K562 (cell line): ENCODE data around the gene ZDHHC14. TPM values are rescaled to one million over a fixed set of nuclear protein-coding genes. Genes with fewer than 3 reads are reported as not detected.

Experiments
- ATAC-seq: fragments of 200-7000 bp; cut with Tn5 transposase; 3 replicates; pipeline ENCODE4 v1.9.1; 2020; ENCODE audit warnings: moderate library complexity
- BruUV-seq: library from RNA; stranded (reverse); fragments of 400-500 nt; replicated peaks from 2 replicates; lab custom pipeline; 2021; lab: Mats Ljungman, UMichigan
- CTCF ChIA-PET: fragments of 300-600 bp; formaldehyde crosslinking; extraction: SDS; loops from one replicate; lab custom pipeline; 2021; ENCODE audit warnings: low intra/inter-chr PET ratio; lab: Yijun Ruan, JAX
- POLR2A ChIA-PET: fragments of 300-600, 350-650 bp; sonication (Branson Sonifier 250); formaldehyde crosslinking; extraction: SDS; loops from one replicate; lab custom pipeline; 2021; ENCODE audit warnings: antibody characterized with exemption, inconsistent platforms; lab: Yijun Ruan, JAX
- DNase-seq, 4 experiments: peaks; one replicate each; pipeline versions ENCODE4 v3.0.0 to v3.0.0-alpha.2; 2011 to 2018; ENCODE audit warnings: low spot score in 3 of 4, mixed read lengths in 3 of 4; ENCODE audit errors: extremely low read depth in 1 of 4
- FAIRE-seq: peaks from 2 replicates; lab custom pipeline; 2011; peaks lifted over from hg19 to GRCh38; lab: Jason Lieb, UNC
- H2AFZ ChIP-seq: 2 replicates; pipeline ENCODE4 v1.6.0; 2011; ENCODE audit warnings: low read depth, low read length, control low read depth, inconsistent platforms
- H3K27ac ChIP-seq: fragments of 200-600 bp; 3 replicates; pipeline ENCODE4 v1.8.0; 2011; ENCODE audit warnings: low read depth, mild to moderate bottlenecking, control low read depth, inconsistent platforms, low read length, moderate library complexity, mixed read lengths; ENCODE audit errors: extremely low read depth
- H3K27me3 ChIP-seq, 2 experiments: fragments of 300-600 bp in 1 of 2; 2 replicates in 1 of 2; 3 replicates in 1 of 2; pipeline versions ENCODE4 v1.6.0 to v1.8.0; 2011; ENCODE audit warnings: inconsistent platforms in 2 of 2, low read length in 2 of 2, mild to moderate bottlenecking in 1 of 2, mixed read lengths in 1 of 2, moderate library complexity in 1 of 2; ENCODE audit not compliant: control insufficient read depth in 2 of 2, insufficient read depth in 2 of 2
- H3K36me3 ChIP-seq: fragments of 300-600 bp; 3 replicates; pipeline ENCODE4 v1.8.0; 2011; ENCODE audit warnings: mild to moderate bottlenecking, low read length, inconsistent platforms; ENCODE audit not compliant: control insufficient read depth, insufficient read depth
- H3K4me1 ChIP-seq, 2 experiments: fragments of 200-600 bp in 1 of 2; replicated peaks in 1 of 2; 2 replicates in 1 of 2; 3 replicates in 1 of 2; pipeline versions ENCODE4 v1.5.1 to v1.8.0; 2011; ENCODE audit warnings: inconsistent platforms in 2 of 2, low read length in 2 of 2, mild to moderate bottlenecking in 1 of 2, mixed read lengths in 1 of 2, moderate library complexity in 1 of 2; ENCODE audit not compliant: control insufficient read depth in 2 of 2, insufficient read depth in 2 of 2
- H3K4me2 ChIP-seq: 2 replicates; pipeline ENCODE4 v1.6.1; 2011; ENCODE audit warnings: low read length, control low read depth, inconsistent platforms, mixed read lengths; ENCODE audit not compliant: insufficient read depth
- H3K4me3 ChIP-seq: fragments of 200-600 bp; sonication (generic), shearing (Covaris generic); 2 replicates; pipeline ENCODE4 v1.5.1; 2016; ENCODE audit warnings: control low read depth, inconsistent platforms
- H3K79me2 ChIP-seq: fragments of 200-600 bp; 3 replicates; pipeline ENCODE4 v1.8.0; 2011; ENCODE audit warnings: low read length, inconsistent platforms; ENCODE audit not compliant: control insufficient read depth, insufficient read depth
- H3K9ac ChIP-seq, 2 experiments: 2 replicates each; pipeline versions ENCODE4 v1.6.0 to v1.6.1; 2011; ENCODE audit warnings: low read depth in 2 of 2, low read length in 2 of 2, control low read depth in 1 of 2, inconsistent platforms in 1 of 2, mild to moderate bottlenecking in 1 of 2, mixed read lengths in 1 of 2; ENCODE audit not compliant: insufficient read depth in 1 of 2
- H3K9me1 ChIP-seq: one replicate; pipeline ENCODE4 v1.6.0; 2011; ENCODE audit warnings: inconsistent platforms, mild to moderate bottlenecking, low read length, moderate library complexity; ENCODE audit not compliant: control insufficient read depth, insufficient read depth
- H3K9me3 ChIP-seq: replicated peaks from 2 replicates; pipeline ENCODE4 v1.5.1; 2011; ENCODE audit warnings: low read depth, low read length, inconsistent platforms; ENCODE audit not compliant: control insufficient read depth, insufficient read depth
- H4K20me1 ChIP-seq: replicated peaks from 2 replicates; pipeline ENCODE4 v1.6.1; 2011; ENCODE audit warnings: low read length, inconsistent platforms, mixed read lengths; ENCODE audit not compliant: control insufficient read depth, insufficient read depth
- GTF2A2 ChIP-seq: IDR thresholded peaks from 2 replicates; pipeline ENCODE4 v1.6.1; 2016; ENCODE audit warnings: mild to moderate bottlenecking, missing genetic modification characterization, missing compliant biosample characterization
- MTF1 ChIP-seq: fragments of 250-450 bp; sonication (Bioruptor Pico); IDR thresholded peaks from 2 replicates; pipeline ENCODE4 v1.9.0; 2021; ENCODE audit warnings: moderate library complexity, mild to moderate bottlenecking, inconsistent platforms, borderline replicate concordance
- NELFE ChIP-seq: IDR thresholded peaks from 2 replicates; pipeline ENCODE4 v1.6.1; 2011; ENCODE audit warnings: mild to moderate bottlenecking; ENCODE audit not compliant: insufficient read depth, insufficient read length
- PHB2 ChIP-seq: fragments of 450-650 bp; IDR thresholded peaks from 2 replicates; pipeline ENCODE4 v1.6.1; 2017; ENCODE audit warnings: low read depth
- PHF20 ChIP-seq: fragments of 450-650 bp; IDR thresholded peaks from 2 replicates; pipeline ENCODE4 v1.6.1; 2018; ENCODE audit not compliant: partially characterized antibody
- SMARCA5 ChIP-seq: fragments of 450-650 bp; IDR thresholded peaks from 2 replicates; pipeline ENCODE4 v1.6.1; 2016
- SP2 ChIP-seq: IDR thresholded peaks from 2 replicates; pipeline ENCODE4 v1.6.1; 2011; ENCODE audit warnings: mild to moderate bottlenecking, low read depth, low read length, moderate library complexity; ENCODE audit not compliant: poor library complexity, severe bottlenecking; ENCODE audit errors: extremely low read depth
- TGIF2 ChIP-seq: sonication (generic); formaldehyde crosslinking; IDR thresholded peaks from 2 replicates; pipeline ENCODE4 v1.8.1; 2022; ENCODE audit warnings: mild to moderate bottlenecking, missing genetic modification reagents, moderate library complexity
- ZNF174 ChIP-seq: fragments of 250-450 bp; sonication (Bioruptor Pico); IDR thresholded peaks from 2 replicates; pipeline ENCODE4 v1.4.0; 2020; ENCODE audit warnings: mild to moderate bottlenecking
- WGBS: fragments of 100-300 bp; shearing (Covaris generic); methylation state at CpG from one replicate; pipeline ENCODE4 v1.1.6; 2016; ENCODE audit warnings: low coverage, mixed read lengths; ENCODE audit not compliant: insufficient coverage; ENCODE audit errors: missing lambda C conversion rate; 5-methylcytosine and 5-hydroxymethylcytosine counted together
- in situ Hi-C: fragments of 300-500 bp; cut with MboI; formaldehyde crosslinking; loops from 4 replicates; pipeline ENCODE4 v1.15.0; 2018; ENCODE audit warnings: inconsistent platforms, mixed read lengths
- intact Hi-C: fragments of 100-400 bp; cut with micrococcal nuclease; formaldehyde crosslinking; loops from 2 replicates; pipeline ENCODE4 v1.14.2; 2022
- polyA plus RNA-seq, 8 experiments: library from polyadenylated mRNA; depleted of rRNA in 4 of 8; stranded (reverse) in 5 of 8; unstranded in 3 of 8; fragments of >200 nt; fragmentation: Nextera tagmentation in 2 of 8; fragmentation: Illumina TruSeq in 1 of 8; extraction: Ambion mirVana in 2 of 8; extraction: Trizol in 1 of 8; gene quantifications; 2 replicates each; pipeline versions ENCODE4 v1.2.1 to v1.2.3, GENCODE V29; 2011 to 2014; ENCODE audit warnings: inconsistent platforms in 1 of 8, missing spikeins in 1 of 8
- total RNA-seq, 7 experiments: library from RNA; depleted of rRNA in 6 of 7; stranded (reverse); fragments of >200 nt in 6 of 7; fragmentation: Illumina TruSeq in 2 of 7; extraction: Trizol in 2 of 7; gene quantifications; 2 replicates each; pipeline versions ENCODE4 v1.2.1 to v1.2.3, GENCODE V29; 2011 to 2021; ENCODE audit warnings: low replicate concordance in 1 of 7

Gene ZDHHC14
- total and polyA plus RNA-seq, 9 of the 15 experiments (the other 6 are each of a cell fraction or from before 2014, with no cell fraction given), result 0.92 to 23.1 (median 13.8) TPM

- DNase-seq (no peak), ATAC-seq (no peak), FAIRE-seq (no peak)
- no TSS peak for BruUV-seq
- intact Hi-C loops (loop anchor here (5.0 kb wide), 3 partner anchors 151 to 284 kb away; no protein-coding TSS in a partner anchor), in situ Hi-C loops (no loop called here)
- Histone ChIP-seq H3K36me3 (0 out of 3 replicates have a peak, but pooled peaks cover 4% of the 10 kb centered on the region), H3K9me1 (no peaks in the 10 kb centered on the region), H3K4me2 (no peak overlapping the region), H4K20me1 (no peaks in the 10 kb centered on the region), H2AFZ (no peak overlapping the region), H3K79me2 (no peaks in the 10 kb centered on the region), H3K9me3 (no peaks in the 10 kb centered on the region), H3K9ac (no peak overlapping the region), H3K4me3 (no peak overlapping the region), H3K27ac (no peak overlapping the region), H3K27me3 (no peaks in the 10 kb centered on the region), H3K4me1 (peaks cover 2 to 4% of the 10 kb centered on the region in 2 experiments; a peak in 1 of 5 replicates)
- 58% methylated on average over 2 of the region's 2 CpGs for WGBS
- CTCF ChIA-PET, result interaction anchor here (4.8 kb wide), 1 partner anchor 353 kb away, joined by 56 read pairs; no protein-coding TSS in a partner anchor
- POLR2A ChIA-PET, result interaction anchor here (0.5 to 1.2 kb wide), 4 partner anchors 21 to 346 kb away, joined by 3 to 5 read pairs (median 3); partner anchors contain the start of gene TMEM242
- TF ChIP-seq GTF2A2 (tag) (no peak), TGIF2 (CRISPR knock-in tag) (no peak), SMARCA5 (no peak), PHB2 (no peak), PHF20 (no peak), ZNF174 (CRISPR knock-in tag) (no peak), SP2 (no peak), NELFE (no peak), MTF1 (CRISPR knock-in tag) (no peak)
Measured at GRCh38 chr6:157668713-157669112, 287.7 kb downstream of the ZDHHC14 start.
